Type B pancreatic cell (in vitro differentiated cells): ENCODE measurements around the gene SH3GL1. TPM values are rescaled to one million over a fixed set of nuclear protein-coding genes. Genes with fewer than 3 reads are reported as not detected.
A peak's percentile ranks its signal among the peaks of the same experiment; 100 is the strongest.

Experiments
- DNase-seq: peaks from one replicate; pipeline ENCODE4 v3.0.0; 2021; ENCODE audit warnings: mixed read lengths; ENCODE audit not compliant: unreplicated experiment; ENCODE audit errors: extremely low spot score
- H3K27ac Mint-ChIP-seq: 2 replicates; pipeline ENCODE4 v1.8.0; 2021; ENCODE audit warnings: mild to moderate bottlenecking, mixed read lengths
- H3K27me3 Mint-ChIP-seq: 2 replicates; pipeline ENCODE4 v1.8.0; 2021; ENCODE audit warnings: mixed read lengths
- H3K36me3 Mint-ChIP-seq: 2 replicates; pipeline ENCODE4 v1.8.0; 2021; ENCODE audit warnings: mixed read lengths
- H3K4me1 Mint-ChIP-seq: one replicate; pipeline ENCODE4 v1.8.0; 2021; ENCODE audit warnings: mixed read lengths; ENCODE audit not compliant: unreplicated experiment
- H3K4me3 Mint-ChIP-seq: 2 replicates; pipeline ENCODE4 v1.8.0; 2021; ENCODE audit warnings: mild to moderate bottlenecking, mixed read lengths
- H3K9me3 Mint-ChIP-seq: 2 replicates; pipeline ENCODE4 v1.8.0; 2021; ENCODE audit warnings: mixed read lengths
- total RNA-seq: library from RNA; stranded (reverse); gene quantifications from 2 replicates; pipeline ENCODE4 v1.2.1, GENCODE V29; 2021; ENCODE audit warnings: low replicate concordance
- TF ChIP-seq, protein P1 (sequence below): fragments of 200-600 bp; sonication (generic); conservative IDR thresholded peaks from 2 replicates; pipeline ENCODE4 v1.5.0; 2021; ENCODE audit warnings: antibody characterized with exemption, mild to moderate bottlenecking

The SH3GL1 gene
- total RNA-seq, 1 donor from 2014 or later, result 74.4 TPM

DNA sequence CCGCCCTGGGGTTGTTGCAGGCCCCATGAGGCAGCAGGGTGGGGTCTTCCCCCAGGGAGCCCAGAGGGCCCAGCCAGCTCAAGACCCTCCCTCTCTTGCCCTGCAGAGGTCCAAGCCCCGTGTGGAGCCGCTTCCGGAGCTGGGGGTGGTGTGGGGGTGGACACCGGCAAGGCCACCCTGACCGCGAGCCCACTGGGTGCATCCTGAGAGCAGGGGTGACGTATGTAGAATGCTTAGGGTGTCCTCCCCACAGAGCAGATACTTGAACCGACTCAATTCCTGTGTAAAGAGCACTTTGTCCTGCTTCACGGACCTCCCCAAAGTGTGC lies 42.4 kb upstream of the SH3GL1 start:
- TF ChIP-seq, protein P1, sequence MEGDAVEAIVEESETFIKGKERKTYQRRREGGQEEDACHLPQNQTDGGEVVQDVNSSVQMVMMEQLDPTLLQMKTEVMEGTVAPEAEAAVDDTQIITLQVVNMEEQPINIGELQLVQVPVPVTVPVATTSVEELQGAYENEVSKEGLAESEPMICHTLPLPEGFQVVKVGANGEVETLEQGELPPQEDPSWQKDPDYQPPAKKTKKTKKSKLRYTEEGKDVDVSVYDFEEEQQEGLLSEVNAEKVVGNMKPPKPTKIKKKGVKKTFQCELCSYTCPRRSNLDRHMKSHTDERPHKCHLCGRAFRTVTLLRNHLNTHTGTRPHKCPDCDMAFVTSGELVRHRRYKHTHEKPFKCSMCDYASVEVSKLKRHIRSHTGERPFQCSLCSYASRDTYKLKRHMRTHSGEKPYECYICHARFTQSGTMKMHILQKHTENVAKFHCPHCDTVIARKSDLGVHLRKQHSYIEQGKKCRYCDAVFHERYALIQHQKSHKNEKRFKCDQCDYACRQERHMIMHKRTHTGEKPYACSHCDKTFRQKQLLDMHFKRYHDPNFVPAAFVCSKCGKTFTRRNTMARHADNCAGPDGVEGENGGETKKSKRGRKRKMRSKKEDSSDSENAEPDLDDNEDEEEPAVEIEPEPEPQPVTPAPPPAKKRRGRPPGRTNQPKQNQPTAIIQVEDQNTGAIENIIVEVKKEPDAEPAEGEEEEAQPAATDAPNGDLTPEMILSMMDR, result no peak
- Mint-ChIP-seq H3K36me3 (peaks cover 4% of the 10 kb centered on the region), H3K27ac (peak overlapping the region; percentile 34), H3K9me3 (no peaks in the 10 kb centered on the region), H3K27me3 (no peaks in the 10 kb centered on the region), H3K4me1 (no peaks in the 10 kb centered on the region), H3K4me3 (no peak overlapping the region)
- DNase-seq, result no peak

DNA sequence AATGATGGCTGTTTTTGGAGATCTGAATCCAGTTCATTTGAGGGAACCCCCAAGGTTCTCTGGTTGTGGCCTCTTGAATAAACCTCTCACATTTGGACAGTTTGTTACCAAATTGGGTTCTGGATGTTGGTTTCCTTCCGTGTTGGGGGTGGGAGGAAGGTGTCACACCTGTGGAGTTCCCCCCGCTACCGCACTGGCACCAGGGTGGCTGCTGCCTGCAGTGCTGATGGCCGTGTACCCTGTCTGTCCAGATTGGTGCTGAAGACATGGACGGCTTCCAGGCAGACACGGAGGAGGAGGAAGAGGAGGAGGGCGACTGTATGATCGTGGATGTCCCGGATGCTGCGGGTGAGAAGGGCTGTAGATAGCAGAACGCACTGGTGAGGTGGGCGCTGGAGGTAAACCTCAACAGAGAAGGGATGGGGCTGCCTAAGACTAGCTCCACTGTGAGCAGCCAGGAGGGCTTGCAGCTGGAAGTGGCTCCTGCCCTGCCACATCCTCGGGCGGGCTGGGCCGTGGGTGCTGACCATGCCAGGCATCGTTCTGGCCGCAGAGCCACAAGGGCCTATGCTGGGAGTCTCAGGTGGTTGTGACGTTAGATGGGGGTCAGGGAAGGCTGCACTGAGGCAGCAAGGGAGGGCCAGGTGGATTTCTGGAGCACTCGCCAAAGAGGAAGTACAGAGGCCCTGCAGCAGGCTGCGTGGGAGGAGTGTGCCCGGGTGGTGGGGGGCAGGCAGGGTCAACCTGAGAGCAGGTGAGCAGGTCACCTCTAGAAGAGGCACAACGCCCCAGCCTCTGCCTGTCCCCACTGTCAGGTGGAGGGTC lies 41.9 kb upstream of the SH3GL1 start:
- H3K27me3 Mint-ChIP-seq, result no peaks in the 10 kb centered on the region
- no peaks in the 10 kb centered on the region for H3K4me1 Mint-ChIP-seq
- TF ChIP-seq, protein P1, result no peak
- no peak overlapping the region for H3K27ac Mint-ChIP-seq
- DNase-seq, result no peak
- no peaks in the 10 kb centered on the region for H3K9me3 Mint-ChIP-seq
- H3K36me3 Mint-ChIP-seq, result peaks cover 4% of the 10 kb centered on the region
- H3K4me3 Mint-ChIP-seq, result no peak overlapping the region

DNA sequence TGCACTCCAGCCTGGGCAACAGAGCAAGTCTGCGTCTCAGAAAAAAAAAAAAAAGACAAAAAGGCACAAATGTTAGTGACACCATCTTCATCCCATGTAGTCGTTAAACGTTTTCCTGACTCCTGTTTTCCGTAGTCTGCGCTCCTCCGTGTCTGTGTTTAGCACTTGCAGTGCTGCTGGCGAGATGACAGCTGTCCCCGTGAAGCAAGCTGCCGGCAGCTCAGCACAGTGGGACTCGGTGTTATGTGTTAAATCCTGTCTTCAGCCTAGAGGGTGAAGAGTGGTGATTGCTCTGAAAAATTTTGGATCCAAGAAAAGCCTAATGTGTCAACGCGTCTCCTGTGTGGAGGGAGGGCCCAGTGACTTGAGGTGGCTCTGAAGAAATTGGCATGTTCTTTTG lies 38.9 kb upstream of the SH3GL1 start:
- H3K4me3 Mint-ChIP-seq, result no peak overlapping the region
- H3K36me3 Mint-ChIP-seq, result peaks cover 10% of the 10 kb centered on the region
- H3K4me1 Mint-ChIP-seq, result no peaks in the 10 kb centered on the region
- TF ChIP-seq, protein P1, result no peak
- no peaks in the 10 kb centered on the region for H3K9me3 Mint-ChIP-seq
- H3K27ac Mint-ChIP-seq, result no peak overlapping the region
- no peaks in the 10 kb centered on the region for H3K27me3 Mint-ChIP-seq
- no peak for DNase-seq

DNA sequence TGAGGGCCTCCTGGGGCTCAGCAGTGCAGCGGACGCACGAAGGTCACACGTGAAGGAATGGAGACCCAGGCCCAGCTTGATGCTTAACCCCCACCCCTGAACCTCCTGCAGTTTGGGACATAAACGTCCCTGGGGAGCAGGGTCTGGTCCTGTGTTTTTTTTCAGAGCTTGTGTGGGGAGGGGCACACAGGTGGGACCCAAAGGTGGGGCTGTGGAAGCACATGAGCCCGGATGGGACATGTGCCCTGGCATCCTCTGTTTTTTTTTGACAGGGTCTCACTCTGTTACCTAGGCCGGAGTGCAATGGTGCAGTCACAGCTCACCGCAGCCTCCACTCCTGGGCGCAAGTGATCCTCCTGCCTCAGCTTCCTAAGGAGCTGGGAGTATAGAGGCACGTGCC lies 36.8 kb upstream of the SH3GL1 start:
- H3K4me1 Mint-ChIP-seq, result no peaks in the 10 kb centered on the region
- DNase-seq, result no peak
- H3K27me3 Mint-ChIP-seq, result no peaks in the 10 kb centered on the region
- TF ChIP-seq, protein P1, result no peak
- H3K36me3 Mint-ChIP-seq, result peaks cover 10% of the 10 kb centered on the region
- H3K27ac Mint-ChIP-seq, result no peak overlapping the region
- H3K4me3 Mint-ChIP-seq, result no peak overlapping the region
- H3K9me3 Mint-ChIP-seq, result no peaks in the 10 kb centered on the region

DNA sequence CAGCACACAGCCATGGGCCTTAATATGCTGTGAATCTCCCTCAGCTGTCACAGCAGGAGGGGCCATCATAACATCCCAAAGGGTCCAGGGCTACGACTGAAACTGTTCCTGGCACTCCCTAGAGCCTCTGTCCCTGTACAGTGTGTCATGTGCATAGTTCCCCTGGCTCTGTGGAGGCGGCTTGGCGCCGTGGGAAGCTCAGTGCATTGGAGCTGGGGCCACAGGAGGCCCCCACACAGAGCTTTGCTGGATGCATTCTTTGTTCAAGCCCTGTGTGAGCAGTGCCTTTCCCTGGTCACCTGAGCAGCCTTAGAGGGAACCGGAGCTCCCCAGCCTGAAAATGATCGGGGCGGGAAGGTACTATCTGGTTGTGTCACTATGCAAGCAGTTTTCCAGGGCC lies 35.9 kb upstream of the SH3GL1 start:
- no peaks in the 10 kb centered on the region for H3K4me1 Mint-ChIP-seq
- DNase-seq, result no peak
- no peaks in the 10 kb centered on the region for H3K9me3 Mint-ChIP-seq
- no peak overlapping the region for H3K27ac Mint-ChIP-seq
- H3K4me3 Mint-ChIP-seq, result no peak overlapping the region
- peaks cover 10% of the 10 kb centered on the region for H3K36me3 Mint-ChIP-seq
- H3K27me3 Mint-ChIP-seq, result no peaks in the 10 kb centered on the region
- TF ChIP-seq, protein P1, result no peak

DNA sequence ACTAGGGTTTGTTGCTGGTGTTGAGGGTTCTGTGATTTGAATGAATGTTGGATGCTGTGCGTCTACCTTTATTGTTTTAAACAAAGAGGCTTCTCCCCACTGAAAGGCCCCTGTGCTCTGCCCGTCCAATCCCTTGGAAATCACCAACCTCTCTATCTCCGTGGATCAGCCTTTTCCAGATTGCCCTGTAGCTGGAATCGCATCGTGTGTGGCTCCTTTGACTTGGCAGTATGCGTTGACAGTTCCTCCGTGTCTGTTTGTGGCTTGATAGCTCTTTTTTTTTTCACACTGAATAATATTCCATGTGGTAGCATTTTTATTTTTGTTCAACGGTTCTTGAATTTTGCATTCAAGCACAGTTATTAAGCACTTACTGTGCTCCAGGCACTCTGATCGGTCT lies 34.0 kb upstream of the SH3GL1 start:
- no peak overlapping the region for H3K27ac Mint-ChIP-seq
- no peak overlapping the region for H3K4me3 Mint-ChIP-seq
- no peaks in the 10 kb centered on the region for H3K27me3 Mint-ChIP-seq
- DNase-seq, result no peak
- TF ChIP-seq, protein P1, result no peak
- no peaks in the 10 kb centered on the region for H3K4me1 Mint-ChIP-seq
- H3K9me3 Mint-ChIP-seq, result no peaks in the 10 kb centered on the region
- peaks cover 14% of the 10 kb centered on the region for H3K36me3 Mint-ChIP-seq
